ENCODE results near the gene BAX. TPM values are rescaled to one million over a fixed set of nuclear protein-coding genes. Genes with fewer than 3 reads are reported as not detected.

Gene BAX
- total RNA-seq, 1 donor from 2014 or later: 58.9 TPM

- ATAC-seq: peak; percentile 12
These were observed 8.9 kb downstream of the BAX start for GRCh38 chr19:48963371-48964204.

GRCh38 chr19:48964205-48965039 is 9.7 kb downstream of the BAX start:
- ATAC-seq: no peak

GRCh38 chr19:48965040-48965805 is 10.5 kb downstream of the BAX start, which contains the start of gene FTL:
Gene FTL, plus strand, starts transcription at chr19:48965309. Its CDS starts 199 bp downstream, at chr19:48965508.
- peak; percentile 76 for ATAC-seq

- peak; percentile 68 for ATAC-seq
These were observed 11.3 kb downstream of the BAX start for GRCh38 chr19:48965806-48966540.

- ATAC-seq: no peak
These were observed 12.1 kb downstream of the BAX start for GRCh38 chr19:48966541-48967345.

GRCh38 chr19:48967346-48968178 is 12.9 kb downstream of the BAX start:
- ATAC-seq: no peak

- ATAC-seq: no peak
These were observed 13.5 kb downstream of the BAX start for GRCh38 chr19:48968179-48968661.

GRCh38 chr19:48968813-48969218 is 14.1 kb downstream of the BAX start:
- ATAC-seq: no peak

- no peak for ATAC-seq
These were observed 14.8 kb downstream of the BAX start for GRCh38 chr19:48969276-48970138.

GRCh38 chr19:48970139-48970766 is 15.6 kb downstream of the BAX start:
- ATAC-seq: no peak

- ATAC-seq: peak; percentile 51
These were observed 16.3 kb downstream of the BAX start for GRCh38 chr19:48970923-48971395.

- ATAC-seq: no peak
These were observed 21.5 kb downstream of the BAX start for GRCh38 chr19:48975947-48976847.

- ATAC-seq: no peak
These were observed 22.4 kb downstream of the BAX start for GRCh38 chr19:48977061-48977460.

GRCh38 chr19:48982280-48982679 is 27.6 kb downstream of the BAX start:
- ATAC-seq: no peak

GRCh38 chr19:48985711-48986110 is 31.0 kb downstream of the BAX start:
- ATAC-seq: no peak

- no peak for ATAC-seq
These were observed 31.5 kb downstream of the BAX start for GRCh38 chr19:48986211-48986610.

GRCh38 chr19:48987323-48987722 is 32.6 kb downstream of the BAX start:
- ATAC-seq: no peak

Measured in esophagus mucosa (tissue), 1 donor.